Mesenchymal stem cell (in vitro differentiated cells and primary cell): ENCODE results near the gene MAN2C1.
"Not testable (repeated sequence)": the region's sequence is repeated elsewhere in the genome, so short reads cannot be mapped to it uniquely, and the experiment has no call there.

Source experiments
- DNase-seq: peaks from one replicate; pipeline ENCODE4 v3.0.0-alpha.2; 2013
- H2AFZ ChIP-seq: one replicate; pipeline ENCODE4 v1.6.1; 2013; ENCODE audit warnings: low read depth, mild to moderate bottlenecking, control low read depth, inconsistent platforms, low read length, moderate library complexity
- H2AK5ac ChIP-seq: 2 replicates; pipeline ENCODE4 v1.6.1; 2013; ENCODE audit warnings: low read length, moderate library complexity, mild to moderate bottlenecking, inconsistent platforms; ENCODE audit not compliant: severe bottlenecking
- H2BK120ac ChIP-seq: one replicate; pipeline ENCODE4 v1.6.1; 2013; ENCODE audit warnings: low read depth, mild to moderate bottlenecking, inconsistent platforms, low read length, moderate library complexity
- H2BK12ac ChIP-seq, 2 experiments: one replicate each; pipeline ENCODE4 v1.6.1; 2013; ENCODE audit warnings: inconsistent platforms in 2 of 2, low read length in 2 of 2, mild to moderate bottlenecking in 2 of 2, moderate library complexity in 2 of 2, control low read depth in 1 of 2
- H2BK15ac ChIP-seq: one replicate; pipeline ENCODE4 v1.6.1; 2013; ENCODE audit warnings: mild to moderate bottlenecking, low read depth, inconsistent platforms; ENCODE audit not compliant: poor library complexity, severe bottlenecking
- H2BK5ac ChIP-seq: 2 replicates; pipeline ENCODE4 v1.6.1; 2013; ENCODE audit warnings: low read depth, mild to moderate bottlenecking, low read length, control low read depth, inconsistent platforms; ENCODE audit not compliant: poor library complexity, severe bottlenecking
- H3K14ac ChIP-seq, 2 experiments: one replicate each; pipeline ENCODE4 v1.6.1; 2013; ENCODE audit warnings: inconsistent platforms in 2 of 2, low read length in 2 of 2, control low read depth in 1 of 2, mild to moderate bottlenecking in 1 of 2, moderate library complexity in 1 of 2
- H3K18ac ChIP-seq, 2 experiments: one replicate each; pipeline ENCODE4 v1.6.1; 2013; ENCODE audit warnings: inconsistent platforms in 2 of 2, low read length in 2 of 2, control low read depth in 1 of 2, low read depth in 1 of 2, mild to moderate bottlenecking in 1 of 2
- H3K23ac ChIP-seq, 2 experiments: one replicate each; pipeline ENCODE4 v1.6.1; 2013; ENCODE audit warnings: inconsistent platforms in 2 of 2, low read length in 2 of 2, mild to moderate bottlenecking in 2 of 2, moderate library complexity in 2 of 2, control low read depth in 1 of 2
- H3K27ac ChIP-seq: 2 replicates; pipeline ENCODE4 v1.5.1; 2013; ENCODE audit warnings: mild to moderate bottlenecking, moderate library complexity, low read length, control low read depth, inconsistent platforms; ENCODE audit not compliant: poor library complexity, severe bottlenecking
- H3K27me3 ChIP-seq, 2 experiments: 2 replicates each; pipeline versions ENCODE4 v1.6.1 to v1.7.0; 2013; ENCODE audit warnings: low read length in 2 of 2, mild to moderate bottlenecking in 2 of 2, moderate library complexity in 2 of 2, control low read depth in 1 of 2, inconsistent platforms in 1 of 2; ENCODE audit not compliant: control insufficient read depth in 1 of 2, insufficient read depth in 1 of 2
- H3K36me3 ChIP-seq, 2 experiments: 2 replicates each; pipeline versions ENCODE4 v1.6.1 to v1.7.0; 2013; ENCODE audit warnings: low read length in 2 of 2, control low read depth in 1 of 2, inconsistent platforms in 1 of 2, low read depth in 1 of 2, mild to moderate bottlenecking in 1 of 2; ENCODE audit not compliant: insufficient read depth in 2 of 2, control insufficient read depth in 1 of 2
- H3K4ac ChIP-seq, 2 experiments: one replicate each; pipeline ENCODE4 v1.6.1; 2013; ENCODE audit warnings: inconsistent platforms in 2 of 2, low read length in 2 of 2, mild to moderate bottlenecking in 2 of 2, moderate library complexity in 2 of 2, control low read depth in 1 of 2, low read depth in 1 of 2
- H3K4me1 ChIP-seq: 2 replicates; pipeline ENCODE4 v1.6.1; 2013; ENCODE audit warnings: low read depth, low read length, control low read depth; ENCODE audit not compliant: control insufficient read depth, insufficient read depth
- H3K4me2 ChIP-seq: 2 replicates; pipeline ENCODE4 v1.6.1; 2013; ENCODE audit warnings: low read length, mild to moderate bottlenecking, inconsistent platforms; ENCODE audit not compliant: poor library complexity, severe bottlenecking
- H3K4me3 ChIP-seq, 2 experiments: 2 replicates each; pipeline versions ENCODE4 v1.5.1 to v1.7.0; 2013; ENCODE audit warnings: low read length in 2 of 2, mild to moderate bottlenecking in 2 of 2, control low read depth in 1 of 2, low read depth in 1 of 2; ENCODE audit not compliant: insufficient read depth in 1 of 2
- H3K79me1 ChIP-seq: replicated peaks from 2 replicates; pipeline ENCODE4 v1.6.1; 2013; ENCODE audit warnings: mild to moderate bottlenecking, control low read depth, low read length, inconsistent platforms; ENCODE audit not compliant: poor library complexity, severe bottlenecking
- H3K9ac ChIP-seq: 2 replicates; pipeline ENCODE4 v1.7.0; 2013; ENCODE audit warnings: mild to moderate bottlenecking, low read length, moderate library complexity
- H3K9me3 ChIP-seq: 2 replicates; pipeline ENCODE4 v1.7.0; 2013; ENCODE audit warnings: mild to moderate bottlenecking, low read length; ENCODE audit not compliant: control insufficient read depth
- H4K8ac ChIP-seq: one replicate; pipeline ENCODE4 v1.6.1; 2013; ENCODE audit warnings: inconsistent platforms, mild to moderate bottlenecking, low read length, moderate library complexity
- H4K91ac ChIP-seq: one replicate; pipeline ENCODE4 v1.6.1; 2013; ENCODE audit warnings: mild to moderate bottlenecking, low read length, inconsistent platforms
- WGBS: methylation state at CpG from one replicate; pipeline ENCODE4 v1.1.7; 2013; ENCODE audit warnings: mixed read lengths; 5-methylcytosine and 5-hydroxymethylcytosine counted together

Gene MAN2C1

GRCh38 chr15:75327005-75327404 lies 41.4 kb downstream of the MAN2C1 start:
- no peak overlapping the region for H2BK5ac ChIP-seq
- no peak overlapping the region for H3K4me3 ChIP-seq
- no peak overlapping the region for H4K8ac ChIP-seq
- no peak overlapping the region for H3K23ac ChIP-seq
- no peak overlapping the region for H4K91ac ChIP-seq
- no peaks in the 10 kb centered on the region for H3K79me1 ChIP-seq
- no peak overlapping the region for H2BK15ac ChIP-seq
- no peak overlapping the region for H2AFZ ChIP-seq
- H3K27ac ChIP-seq, result no peak overlapping the region
- H3K9ac ChIP-seq, result no peak overlapping the region
- no peak for DNase-seq
- no peak overlapping the region for H2AK5ac ChIP-seq
- H3K18ac ChIP-seq, result no peak overlapping the region
- H3K9me3 ChIP-seq, result no peaks in the 10 kb centered on the region
- 82% methylated on average over 4 of the region's 4 CpGs for WGBS
- H3K14ac ChIP-seq, result no peak overlapping the region
- H3K4me2 ChIP-seq, result no peak overlapping the region
- no peaks in the 10 kb centered on the region for H3K36me3 ChIP-seq
- no peak overlapping the region for H2BK12ac ChIP-seq
- no peaks in the 10 kb centered on the region for H3K4me1 ChIP-seq
- no peak overlapping the region for H2BK120ac ChIP-seq
- peaks cover 0 to 12% of the 10 kb centered on the region in 2 experiments for H3K27me3 ChIP-seq
- no peak overlapping the region for H3K4ac ChIP-seq

GRCh38 chr15:75325922-75326321 lies 42.5 kb downstream of the MAN2C1 start:
- Histone ChIP-seq H3K4me3 (no peak overlapping the region), H3K4me1 (no peaks in the 10 kb centered on the region), H3K9ac (no peak overlapping the region), H2AFZ (no peak overlapping the region), H2BK120ac (no peak overlapping the region), H3K4me2 (no peak overlapping the region), H3K9me3 (no peaks in the 10 kb centered on the region), H3K79me1 (no peaks in the 10 kb centered on the region), H4K8ac (no peak overlapping the region), H2AK5ac (no peak overlapping the region), H2BK15ac (no peak overlapping the region), H3K14ac (no peak overlapping the region), H3K18ac (no peak overlapping the region), H3K36me3 (no peaks in the 10 kb centered on the region), H3K23ac (no peak overlapping the region), H3K27ac (no peak overlapping the region), H3K4ac (no peak overlapping the region), H2BK5ac (no peak overlapping the region), H2BK12ac (no peak overlapping the region), H3K27me3 (peaks cover 0 to 17% of the 10 kb centered on the region in 2 experiments), H4K91ac (no peak overlapping the region)
- 79% methylated on average over 4 of the region's 4 CpGs for WGBS
- no peak for DNase-seq

DNA sequence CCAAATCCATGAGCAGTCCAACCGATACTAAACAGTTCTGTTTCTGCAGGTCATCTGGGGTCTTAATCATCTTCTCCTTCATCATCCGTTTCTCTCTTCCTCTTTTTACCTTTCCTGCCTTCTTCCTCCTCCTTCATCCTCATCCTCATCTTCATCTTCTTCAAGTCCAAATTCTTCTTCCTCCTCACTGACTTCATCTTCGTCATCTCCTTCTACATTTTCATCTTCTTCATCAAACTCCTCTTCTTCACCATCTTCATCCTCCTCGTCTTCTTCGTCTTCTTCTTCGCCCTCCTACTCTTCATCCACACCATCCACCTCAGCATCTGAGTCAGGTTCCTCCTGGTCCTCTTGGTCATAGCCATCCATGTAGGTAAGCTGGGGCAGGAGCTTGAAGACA lies 46.7 kb downstream of the MAN2C1 start:
- Histone ChIP-seq H3K9me3 (no peaks in the 10 kb centered on the region), H3K4me1 (no peaks in the 10 kb centered on the region), H2BK12ac (no peak overlapping the region), H4K91ac (no peak overlapping the region), H3K36me3 (no peaks in the 10 kb centered on the region), H3K9ac (no peak overlapping the region), H3K27me3 (peaks cover 0 to 22% of the 10 kb centered on the region in 2 experiments), H3K14ac (no peak overlapping the region), H2BK15ac (no peak overlapping the region), H2BK5ac (no peak overlapping the region), H4K8ac (no peak overlapping the region), H3K4ac (no peak overlapping the region), H3K23ac (no peak overlapping the region), H2AK5ac (no peak overlapping the region), H3K27ac (no peak overlapping the region), H2AFZ (no peak overlapping the region), H3K4me3 (no peak overlapping the region), H3K4me2 (no peak overlapping the region), H3K18ac (no peak overlapping the region), H2BK120ac (no peak overlapping the region), H3K79me1 (no peaks in the 10 kb centered on the region)
- 87% methylated on average over 6 of the region's 6 CpGs for WGBS
- no peak for DNase-seq

DNA sequence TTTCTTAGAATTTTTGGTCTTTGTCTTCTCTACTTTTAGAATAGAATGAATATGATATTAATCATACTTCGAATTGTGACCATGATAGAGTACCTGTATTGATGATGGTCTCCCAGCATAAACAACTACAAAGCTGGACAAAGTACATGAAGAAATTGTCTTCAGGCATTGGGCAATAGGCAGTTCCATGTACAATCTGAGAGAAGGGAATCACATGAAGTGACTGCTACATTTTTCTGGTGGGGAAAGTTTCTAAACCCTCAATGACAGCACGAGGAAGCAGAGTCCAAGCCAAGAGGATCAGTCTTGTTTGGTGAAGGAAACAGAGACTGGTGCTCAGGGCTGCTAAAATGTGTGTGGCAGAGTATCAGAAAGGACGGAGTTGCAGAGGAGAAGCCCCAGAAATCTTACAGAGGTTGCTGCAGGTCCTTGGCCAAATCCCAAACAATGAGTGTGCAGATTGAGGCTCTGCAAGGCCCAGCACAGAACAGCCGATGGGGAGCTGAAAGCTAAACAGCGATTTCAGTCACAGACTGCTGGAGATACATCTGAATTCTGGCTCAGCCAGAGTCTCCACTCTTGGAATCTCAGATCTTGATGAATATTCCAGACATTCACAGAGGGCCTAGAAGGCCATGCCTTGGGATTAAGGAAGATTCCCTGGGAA lies 49.0 kb downstream of the MAN2C1 start:
- 81% methylated on average over 4 of the region's 5 CpGs for WGBS
- not testable (repeated sequence) for H3K9me3 ChIP-seq, H3K4ac ChIP-seq, H3K4me3 ChIP-seq, H3K36me3 ChIP-seq, H3K27ac ChIP-seq, H3K14ac ChIP-seq, H3K23ac ChIP-seq, H2BK12ac ChIP-seq, DNase-seq, H3K4me2 ChIP-seq, H4K8ac ChIP-seq, H3K4me1 ChIP-seq, H2AFZ ChIP-seq, H2BK5ac ChIP-seq, H4K91ac ChIP-seq, H3K18ac ChIP-seq, H2BK120ac ChIP-seq, H2BK15ac ChIP-seq, H3K9ac ChIP-seq, H2AK5ac ChIP-seq, H3K79me1 ChIP-seq
- peaks cover 0 to 31% of the 10 kb centered on the region in 2 experiments for H3K27me3 ChIP-seq
